SKM-1 (cell line): ENCODE measurements around the gene MYLK4.

Source experiments
- DNase-seq: peaks from one replicate; lab custom pipeline; 2025; ENCODE audit not compliant: unreplicated experiment; lab: John Stamatoyannopoulos, UW

Gene MYLK4

GRCh38 chr6:2750832-2751231 lies at the start of gene MYLK4:
Gene MYLK4 (minus strand): TSS chr6:2750922. CDS start chr6:2749294, 1,628 bp downstream.
- no peak for DNase-seq

GRCh38 chr6:2799936-2800527 lies 49.3 kb upstream of the MYLK4 start:
- DNase-seq: no peak

- DNase-seq: no peak
Observed at GRCh38 chr6:2798586-2799134, 47.9 kb upstream of the MYLK4 start.

GRCh38 chr6:2797564-2798031 lies 46.9 kb upstream of the MYLK4 start:
- DNase-seq: no peak

- DNase-seq: peak; percentile 48
Observed at GRCh38 chr6:2796861-2797260, 46.1 kb upstream of the MYLK4 start.

GRCh38 chr6:2795956-2796355 lies 45.2 kb upstream of the MYLK4 start:
- peak; percentile 91 for DNase-seq

GRCh38 chr6:2795162-2795561 lies 44.4 kb upstream of the MYLK4 start:
- DNase-seq: no peak

GRCh38 chr6:2794171-2794730 lies 43.5 kb upstream of the MYLK4 start:
- DNase-seq: no peak

GRCh38 chr6:2793534-2794151 lies 42.9 kb upstream of the MYLK4 start:
- peak; percentile 87 for DNase-seq

GRCh38 chr6:2792330-2793110 lies 41.8 kb upstream of the MYLK4 start:
- DNase-seq: no peak

- no peak for DNase-seq
Observed at GRCh38 chr6:2791450-2791974, 40.8 kb upstream of the MYLK4 start.

- DNase-seq: peak; percentile 80
Observed at GRCh38 chr6:2790588-2791449, 40.1 kb upstream of the MYLK4 start.

- DNase-seq: no peak
Observed at GRCh38 chr6:2786269-2786668, 35.5 kb upstream of the MYLK4 start.

GRCh38 chr6:2784930-2785329 lies 34.2 kb upstream of the MYLK4 start:
- no peak for DNase-seq

- no peak for DNase-seq
Observed at GRCh38 chr6:2784061-2784460, 33.3 kb upstream of the MYLK4 start.

- no peak for DNase-seq
Observed at GRCh38 chr6:2783188-2783963, 32.7 kb upstream of the MYLK4 start.

GRCh38 chr6:2782825-2783187 lies 32.1 kb upstream of the MYLK4 start:
- DNase-seq: no peak

GRCh38 chr6:2782356-2782708 lies 31.6 kb upstream of the MYLK4 start:
- no peak for DNase-seq

- no peak for DNase-seq
Observed at GRCh38 chr6:2781685-2782355, 31.1 kb upstream of the MYLK4 start.
